ENCODE data around the gene SEMA4C. TPM values are rescaled to one million over a fixed set of nuclear protein-coding genes. Genes with fewer than 3 reads are reported as not detected.

The SEMA4C gene
- polyA plus RNA-seq, 1 donor (not counting 4 experiments of a cell fraction or from before 2014, with no cell fraction given), result 7.5 TPM

DNA sequence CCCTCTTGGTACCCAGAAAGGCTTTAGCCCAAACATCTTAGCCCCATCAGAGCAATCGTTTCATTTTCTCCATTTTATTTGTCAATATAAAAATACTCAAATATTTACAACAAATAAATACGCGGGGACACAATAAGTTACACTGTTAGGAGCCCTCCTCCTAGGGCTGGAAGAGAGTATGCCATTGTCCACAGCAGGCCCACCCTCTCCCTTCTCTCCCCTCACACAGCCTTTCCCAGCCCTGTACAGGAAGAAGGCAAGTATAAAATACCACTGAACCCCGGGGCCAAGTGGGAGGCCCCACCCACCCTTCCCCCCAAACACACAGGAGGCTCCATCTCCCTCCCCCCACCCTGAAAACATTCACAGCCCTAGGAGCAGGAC, 10.2 kb downstream of the SEMA4C start:
- Histone ChIP-seq H3K27me3 (ENCODE audit: control insufficient read depth, extremely low read depth, insufficient read depth, low read length) (no peaks in the 10 kb centered on the region), H2AFZ (ENCODE audit: control insufficient read depth, low read length) (no peak overlapping the region), H3K9me3 (ENCODE audit: control insufficient read depth, low read depth, low read length) (no peaks in the 10 kb centered on the region), H3K27ac (ENCODE audit: control insufficient read depth, insufficient read depth, low read length) (no peak overlapping the region), H3K4me2 (ENCODE audit: control insufficient read depth, extremely low read depth, insufficient read depth, low read depth, low read length) (no peak overlapping the region), H3K36me3 (ENCODE audit: control insufficient read depth in 2 of 2, extremely low read depth in 1 of 2, insufficient read depth in 2 of 2, low read length in 2 of 2) (peaks cover 16 to 29% of the 10 kb centered on the region in 2 experiments), H3K9me1 (ENCODE audit: control insufficient read depth, extremely low read depth, insufficient read depth, low read length) (no peaks in the 10 kb centered on the region), H4K20me1 (ENCODE audit: control insufficient read depth, extremely low read depth, insufficient read depth, low read length) (no peaks in the 10 kb centered on the region), H3K79me2 (ENCODE audit: control insufficient read depth, insufficient read depth, low read length) (peaks cover 8% of the 10 kb centered on the region), H3K4me3 (ENCODE audit: control insufficient read depth in 2 of 3, extremely low read depth in 1 of 3, insufficient read depth in 2 of 3, low read depth in 1 of 3, low read length in 3 of 3) (no peak overlapping the region), H3K9ac (ENCODE audit: control insufficient read depth, extremely low read depth, insufficient read depth, low read length) (no peak overlapping the region), H3K4me1 (ENCODE audit: control insufficient read depth, extremely low read depth, insufficient read depth, low read length) (peaks cover 16% of the 10 kb centered on the region)
- DNase-seq (ENCODE audit: low read depth, low spot score) (no peak), FAIRE-seq (no peak)
- dilution Hi-C loops (cut with MboI; ENCODE audit: extremely low pct_ligation_motif_present, low sequenced_read_pairs), result no loop called here
- no peak for TF ChIP-seq EZH2 (IDR thresholded peaks at IDR 0.05; ENCODE audit: low read length)
- TF ChIP-seq, protein P1, sequence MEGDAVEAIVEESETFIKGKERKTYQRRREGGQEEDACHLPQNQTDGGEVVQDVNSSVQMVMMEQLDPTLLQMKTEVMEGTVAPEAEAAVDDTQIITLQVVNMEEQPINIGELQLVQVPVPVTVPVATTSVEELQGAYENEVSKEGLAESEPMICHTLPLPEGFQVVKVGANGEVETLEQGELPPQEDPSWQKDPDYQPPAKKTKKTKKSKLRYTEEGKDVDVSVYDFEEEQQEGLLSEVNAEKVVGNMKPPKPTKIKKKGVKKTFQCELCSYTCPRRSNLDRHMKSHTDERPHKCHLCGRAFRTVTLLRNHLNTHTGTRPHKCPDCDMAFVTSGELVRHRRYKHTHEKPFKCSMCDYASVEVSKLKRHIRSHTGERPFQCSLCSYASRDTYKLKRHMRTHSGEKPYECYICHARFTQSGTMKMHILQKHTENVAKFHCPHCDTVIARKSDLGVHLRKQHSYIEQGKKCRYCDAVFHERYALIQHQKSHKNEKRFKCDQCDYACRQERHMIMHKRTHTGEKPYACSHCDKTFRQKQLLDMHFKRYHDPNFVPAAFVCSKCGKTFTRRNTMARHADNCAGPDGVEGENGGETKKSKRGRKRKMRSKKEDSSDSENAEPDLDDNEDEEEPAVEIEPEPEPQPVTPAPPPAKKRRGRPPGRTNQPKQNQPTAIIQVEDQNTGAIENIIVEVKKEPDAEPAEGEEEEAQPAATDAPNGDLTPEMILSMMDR (optimal IDR thresholded peaks at IDR 0.05 in 1 of 3, IDR thresholded peaks at IDR 0.05 in 1 of 3, conservative IDR thresholded peaks at IDR 0.05 in 1 of 3; ENCODE audit: extremely low read depth in 1 of 3, insufficient read depth in 2 of 3, low read length in 3 of 3), result no peak

DNA sequence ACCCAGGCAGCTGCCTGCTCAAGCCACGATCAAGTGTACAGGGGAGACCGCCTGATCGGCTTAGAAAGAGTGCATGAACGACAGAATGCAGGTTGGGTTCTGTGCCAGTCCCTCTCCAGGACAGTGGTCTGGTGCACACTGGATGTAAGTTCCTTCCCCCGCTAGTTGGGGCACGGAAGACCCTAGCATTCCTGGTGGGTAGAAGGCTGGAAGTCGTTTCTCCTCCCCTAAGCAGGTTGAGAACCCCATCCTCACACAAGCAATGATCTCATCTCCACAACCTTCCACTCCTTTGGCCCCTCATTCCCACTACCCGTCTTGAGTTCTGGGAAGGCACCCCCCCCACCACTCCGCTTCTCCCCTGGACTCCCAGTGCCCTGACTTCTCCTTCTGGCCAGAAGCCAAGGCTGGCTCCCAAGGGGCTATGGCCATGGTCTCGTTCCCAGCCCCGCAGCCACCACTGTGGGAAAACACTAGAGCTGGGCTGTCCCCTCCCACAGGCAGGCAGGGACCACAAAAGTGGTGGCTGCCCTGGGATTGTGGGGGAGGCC, 10.7 kb downstream of the SEMA4C start:
- Histone ChIP-seq H3K27ac (ENCODE audit: control insufficient read depth, insufficient read depth, low read length) (no peak overlapping the region), H3K4me3 (ENCODE audit: control insufficient read depth in 2 of 3, extremely low read depth in 1 of 3, insufficient read depth in 2 of 3, low read depth in 1 of 3, low read length in 3 of 3) (no peak overlapping the region)

More for the DNA sequence above, 10.7 kb downstream of the SEMA4C start:
- Histone ChIP-seq H3K4me1 (ENCODE audit: control insufficient read depth, extremely low read depth, insufficient read depth, low read length) (peaks cover 17% of the 10 kb centered on the region), H3K9ac (ENCODE audit: control insufficient read depth, extremely low read depth, insufficient read depth, low read length) (no peak overlapping the region), H3K36me3 (ENCODE audit: control insufficient read depth in 2 of 2, extremely low read depth in 1 of 2, insufficient read depth in 2 of 2, low read length in 2 of 2) (peaks cover 11 to 24% of the 10 kb centered on the region in 2 experiments), H3K79me2 (ENCODE audit: control insufficient read depth, insufficient read depth, low read length) (peaks cover 8% of the 10 kb centered on the region), H3K4me2 (ENCODE audit: control insufficient read depth, extremely low read depth, insufficient read depth, low read depth, low read length) (no peak overlapping the region), H4K20me1 (ENCODE audit: control insufficient read depth, extremely low read depth, insufficient read depth, low read length) (no peaks in the 10 kb centered on the region), H3K27me3 (ENCODE audit: control insufficient read depth, extremely low read depth, insufficient read depth, low read length) (no peaks in the 10 kb centered on the region), H3K9me3 (ENCODE audit: control insufficient read depth, low read depth, low read length) (no peaks in the 10 kb centered on the region), H3K9me1 (ENCODE audit: control insufficient read depth, extremely low read depth, insufficient read depth, low read length) (no peaks in the 10 kb centered on the region), H2AFZ (ENCODE audit: control insufficient read depth, low read length) (no peak overlapping the region)
- no peak for FAIRE-seq
- DNase-seq (ENCODE audit: low read depth, low spot score), result no peak
- dilution Hi-C loops (cut with MboI; ENCODE audit: extremely low pct_ligation_motif_present, low sequenced_read_pairs), result no loop called here
- TF ChIP-seq, protein P1 (optimal IDR thresholded peaks at IDR 0.05 in 1 of 3, IDR thresholded peaks at IDR 0.05 in 1 of 3, conservative IDR thresholded peaks at IDR 0.05 in 1 of 3; ENCODE audit: extremely low read depth in 1 of 3, insufficient read depth in 2 of 3, low read length in 3 of 3), result no peak
- TF ChIP-seq EZH2 (IDR thresholded peaks at IDR 0.05; ENCODE audit: low read length), result no peak
